Neutrophil (primary cell): ENCODE results near the gene CNTN4.

Experiments
- H3K27ac ChIP-seq: fragments of 200-600 bp; sonication (generic); 2 replicates; pipeline ENCODE4 v1.5.1; 2016; ENCODE audit warnings: mild to moderate bottlenecking, moderate library complexity
- H3K27me3 ChIP-seq: fragments of 200-600 bp; sonication (generic); 2 replicates; pipeline ENCODE4 v1.6.0; 2016; ENCODE audit warnings: mild to moderate bottlenecking
- H3K36me3 ChIP-seq: fragments of 200-600 bp; sonication (generic); 2 replicates; pipeline ENCODE4 v1.5.1; 2017
- H3K4me1 ChIP-seq, 2 experiments: fragments of 200-600 bp in 1 of 2; sonication (generic) in 1 of 2; 1 replicate in 1 of 2; 2 replicates in 1 of 2; pipeline versions ENCODE4 v1.5.1 to v1.6.1; 2013 to 2016; ENCODE audit warnings: low read depth in 1 of 2, low read length in 1 of 2, mild to moderate bottlenecking in 1 of 2, moderate library complexity in 1 of 2; ENCODE audit not compliant: control insufficient read depth in 1 of 2, insufficient read depth in 1 of 2
- H3K4me3 ChIP-seq, 2 experiments: fragments of 200-600 bp in 1 of 2; sonication (generic) in 1 of 2; 1 replicate in 1 of 2; 2 replicates in 1 of 2; pipeline ENCODE4 v1.5.1; 2013 to 2016; ENCODE audit warnings: low read depth in 1 of 2, low read length in 1 of 2, mild to moderate bottlenecking in 1 of 2, moderate library complexity in 1 of 2
- H3K9me3 ChIP-seq: fragments of 200-600 bp; sonication (generic); 2 replicates; pipeline ENCODE4 v1.5.1; 2016
- TF ChIP-seq, protein P1 (sequence below): fragments of 200-600 bp; sonication (generic); IDR thresholded peaks from 2 replicates; pipeline ENCODE4 v1.5.1; 2016; ENCODE audit warnings: antibody characterized with exemption

Gene CNTN4

GRCh38 chr3:2390926-2391532, 292.4 kb downstream of the CNTN4 start:
- no peaks in the 10 kb centered on the region for H3K27me3 ChIP-seq

DNA sequence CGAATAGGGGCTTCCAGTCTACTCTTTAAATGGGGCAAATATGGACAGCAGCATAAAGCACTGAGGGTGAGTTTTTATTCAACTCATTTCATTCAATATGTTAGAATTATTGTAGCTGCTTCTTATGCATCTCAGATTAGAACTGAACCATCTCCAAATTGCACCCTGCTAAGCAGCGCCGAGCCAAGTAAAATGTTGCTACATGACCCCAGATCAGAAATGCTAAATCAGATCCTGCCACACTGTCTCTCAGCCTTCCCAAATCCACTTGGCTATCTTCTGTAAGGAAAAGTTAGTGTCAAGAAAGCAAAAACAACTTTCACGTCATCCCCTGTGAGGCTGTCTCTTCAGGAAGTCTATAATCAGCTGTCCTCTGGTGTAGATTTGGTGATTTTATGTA, 293.2 kb downstream of the CNTN4 start:
- Histone ChIP-seq H3K4me1 (no peaks in the 10 kb centered on the region), H3K4me3 (no peak overlapping the region), H3K27ac (no peak overlapping the region), H3K9me3 (no peaks in the 10 kb centered on the region), H3K36me3 (no peaks in the 10 kb centered on the region), H3K27me3 (no peaks in the 10 kb centered on the region)
- TF ChIP-seq, protein P1, sequence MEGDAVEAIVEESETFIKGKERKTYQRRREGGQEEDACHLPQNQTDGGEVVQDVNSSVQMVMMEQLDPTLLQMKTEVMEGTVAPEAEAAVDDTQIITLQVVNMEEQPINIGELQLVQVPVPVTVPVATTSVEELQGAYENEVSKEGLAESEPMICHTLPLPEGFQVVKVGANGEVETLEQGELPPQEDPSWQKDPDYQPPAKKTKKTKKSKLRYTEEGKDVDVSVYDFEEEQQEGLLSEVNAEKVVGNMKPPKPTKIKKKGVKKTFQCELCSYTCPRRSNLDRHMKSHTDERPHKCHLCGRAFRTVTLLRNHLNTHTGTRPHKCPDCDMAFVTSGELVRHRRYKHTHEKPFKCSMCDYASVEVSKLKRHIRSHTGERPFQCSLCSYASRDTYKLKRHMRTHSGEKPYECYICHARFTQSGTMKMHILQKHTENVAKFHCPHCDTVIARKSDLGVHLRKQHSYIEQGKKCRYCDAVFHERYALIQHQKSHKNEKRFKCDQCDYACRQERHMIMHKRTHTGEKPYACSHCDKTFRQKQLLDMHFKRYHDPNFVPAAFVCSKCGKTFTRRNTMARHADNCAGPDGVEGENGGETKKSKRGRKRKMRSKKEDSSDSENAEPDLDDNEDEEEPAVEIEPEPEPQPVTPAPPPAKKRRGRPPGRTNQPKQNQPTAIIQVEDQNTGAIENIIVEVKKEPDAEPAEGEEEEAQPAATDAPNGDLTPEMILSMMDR: no peak

More at GRCh38 chr3:2390926-2391532, 292.4 kb downstream of the CNTN4 start:
- H3K4me1 ChIP-seq: no peaks in the 10 kb centered on the region
- no peak overlapping the region for H3K27ac ChIP-seq
- no peaks in the 10 kb centered on the region for H3K9me3 ChIP-seq
- TF ChIP-seq, protein P1: no peak
- H3K36me3 ChIP-seq: no peaks in the 10 kb centered on the region
- no peak overlapping the region for H3K4me3 ChIP-seq

DNA sequence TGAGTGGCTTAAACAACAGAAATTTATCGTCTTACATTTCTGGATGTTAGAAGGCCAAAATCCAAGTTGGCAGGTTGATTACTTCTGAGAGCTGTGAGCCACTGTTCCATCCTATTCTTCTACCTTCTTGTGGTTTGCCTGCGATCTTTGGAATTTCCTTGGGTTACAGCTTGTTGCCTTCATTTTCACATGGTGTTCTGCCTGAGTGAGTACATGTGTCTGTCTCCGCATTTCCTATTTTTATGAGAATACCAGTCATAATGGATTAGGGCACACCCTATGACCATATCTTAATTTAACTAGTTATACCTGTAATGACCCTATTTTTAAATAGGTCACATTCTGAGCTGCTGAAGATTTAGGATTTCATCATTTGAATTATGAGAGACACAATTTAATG, 294.3 kb downstream of the CNTN4 start:
- no peaks in the 10 kb centered on the region for H3K27me3 ChIP-seq
- H3K9me3 ChIP-seq: no peaks in the 10 kb centered on the region
- no peak overlapping the region for H3K27ac ChIP-seq
- no peaks in the 10 kb centered on the region for H3K4me1 ChIP-seq
- H3K4me3 ChIP-seq: no peak overlapping the region
- TF ChIP-seq, protein P1: no peak
- no peaks in the 10 kb centered on the region for H3K36me3 ChIP-seq

- Histone ChIP-seq H3K9me3 (no peaks in the 10 kb centered on the region), H3K4me3 (no peak overlapping the region), H3K36me3 (no peaks in the 10 kb centered on the region), H3K4me1 (no peaks in the 10 kb centered on the region), H3K27me3 (no peaks in the 10 kb centered on the region), H3K27ac (no peak overlapping the region)
- TF ChIP-seq, protein P1: no peak
These were observed 316.4 kb downstream of the CNTN4 start for GRCh38 chr3:2415083-2415482.

- TF ChIP-seq, protein P1: no peak
- Histone ChIP-seq H3K9me3 (no peaks in the 10 kb centered on the region), H3K27ac (no peak overlapping the region), H3K36me3 (no peaks in the 10 kb centered on the region), H3K27me3 (no peaks in the 10 kb centered on the region), H3K4me3 (no peak overlapping the region), H3K4me1 (no peaks in the 10 kb centered on the region)
These were observed 322.3 kb downstream of the CNTN4 start for GRCh38 chr3:2420919-2421318.

DNA sequence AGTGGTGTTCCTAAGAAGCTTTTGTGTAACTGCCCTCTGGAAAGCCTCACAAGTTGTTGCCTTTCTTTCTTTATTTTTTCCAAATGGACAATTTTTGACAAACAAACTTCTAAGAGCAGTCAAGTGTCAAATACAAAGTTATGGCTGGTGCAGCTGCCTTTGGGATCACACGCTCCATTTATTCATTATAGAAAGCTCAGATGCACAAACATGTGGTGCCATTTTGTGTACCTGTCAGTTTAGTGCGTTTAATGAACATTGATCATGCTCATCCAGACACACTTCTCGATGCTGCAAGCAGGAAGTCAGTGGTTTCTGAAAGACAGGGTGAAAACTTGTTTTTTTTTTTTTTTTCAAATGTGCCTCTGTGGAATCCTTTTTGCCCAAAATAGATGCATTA, 324.5 kb downstream of the CNTN4 start:
- Histone ChIP-seq H3K27ac (no peak overlapping the region), H3K4me3 (no peak overlapping the region), H3K36me3 (no peaks in the 10 kb centered on the region), H3K27me3 (no peaks in the 10 kb centered on the region), H3K9me3 (no peaks in the 10 kb centered on the region), H3K4me1 (no peaks in the 10 kb centered on the region)
- TF ChIP-seq, protein P1: no peak
